Measurements from ENCODE around the gene RIPK4. TPM values are rescaled to one million over a fixed set of nuclear protein-coding genes. Genes with fewer than 3 reads are reported as not detected.

RIPK4 gene
- 0.20 and 0.31 TPM in 2 replicates for total RNA-seq (2014; rRNA removed; shearing (Covaris generic))
- 1.4 and 1.8 TPM in 2 replicates for polyA plus RNA-seq (2015; cell fraction: cytosol; rRNA removed)
- 2.2 and 2.9 TPM in 2 replicates for polyA plus RNA-seq (2015; cell fraction: nucleus; rRNA removed)

DNA sequence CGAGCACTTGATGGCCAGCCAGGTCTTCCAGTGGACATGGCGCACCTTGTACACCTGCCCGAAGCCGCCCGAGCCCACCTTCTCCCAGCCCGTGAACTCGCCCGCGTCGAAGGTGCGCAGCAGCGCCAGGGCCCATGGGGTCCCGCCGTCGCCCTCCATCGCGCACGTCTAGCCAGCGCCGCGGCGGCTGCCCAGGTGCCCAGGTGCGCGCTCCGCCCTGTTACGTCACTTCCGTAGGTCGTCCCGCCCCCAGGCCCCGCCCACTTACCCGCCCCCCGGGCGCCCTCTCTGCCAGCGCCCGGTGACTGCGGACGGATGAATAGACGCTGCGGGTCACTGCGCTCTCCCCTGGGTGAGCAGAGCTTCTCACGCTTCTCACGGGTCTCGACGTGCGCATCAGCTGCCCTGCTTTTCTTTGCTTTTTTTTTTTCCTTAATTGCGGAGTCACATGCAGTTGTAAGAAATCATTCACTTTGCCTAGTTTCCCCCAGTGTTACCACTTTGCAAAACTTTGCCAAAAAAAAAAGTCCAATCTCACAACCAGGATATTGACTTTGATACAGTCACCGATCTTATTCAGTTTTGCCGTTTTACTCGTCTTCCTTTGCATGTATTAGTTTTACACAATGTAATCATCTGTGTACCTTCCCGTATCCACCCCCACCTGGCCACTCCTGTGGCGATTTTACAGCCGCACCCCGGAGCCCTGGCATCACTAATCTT, at the start of gene RIPK4:
Gene RIPK4, minus strand, starts transcription at position 170 of the 723 bp plus-strand sequence. Its CDS starts 11 bp downstream, at position 159.
- no peak for DNase-seq (ENCODE audit: low read depth)

DNA sequence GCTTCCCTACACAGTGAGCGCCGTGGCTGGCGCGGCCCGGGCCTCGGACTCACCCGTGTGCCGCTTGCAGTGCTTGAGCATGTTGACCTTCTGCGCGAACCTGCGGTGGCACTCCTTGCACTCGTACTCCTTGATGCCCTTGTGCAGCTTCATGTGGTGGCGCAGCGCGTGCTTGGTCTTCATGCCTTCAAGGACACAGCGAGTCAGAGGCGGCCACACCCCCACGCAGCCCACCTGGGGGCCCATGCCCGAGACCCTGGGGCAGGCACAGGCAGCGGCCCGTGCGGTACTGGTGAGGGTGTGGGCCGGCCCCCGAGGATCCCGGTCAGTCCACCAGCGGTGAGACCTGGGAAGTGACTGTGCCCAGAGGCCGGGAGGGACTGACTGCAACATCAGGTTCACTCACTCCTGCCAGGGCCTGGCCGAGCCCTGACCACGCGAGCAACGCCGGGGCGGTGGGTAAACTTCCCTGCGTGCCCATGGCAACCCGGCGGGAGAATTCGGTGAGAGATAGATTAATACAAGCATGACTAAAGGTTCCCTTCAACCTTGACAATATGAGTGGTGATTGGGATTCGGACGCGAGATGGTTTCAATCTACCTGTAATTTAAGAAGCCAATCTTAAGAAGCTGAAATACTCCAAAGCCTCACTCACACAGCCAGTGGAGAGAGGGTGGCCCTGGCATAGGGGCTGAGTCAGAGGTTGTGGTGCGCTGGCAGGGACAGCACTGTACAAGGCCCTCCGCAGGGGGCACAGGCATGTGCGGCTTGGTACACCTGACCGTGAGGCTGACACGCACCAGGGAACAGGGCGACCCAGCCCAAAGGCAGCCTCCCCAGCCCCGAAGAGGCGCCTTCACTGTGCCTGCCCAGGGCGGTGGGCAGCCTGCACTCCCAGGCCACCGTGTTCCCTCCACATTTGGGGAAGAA, 49.1 kb upstream of the RIPK4 start:
- no peak for DNase-seq (ENCODE audit: low read depth)

DNA sequence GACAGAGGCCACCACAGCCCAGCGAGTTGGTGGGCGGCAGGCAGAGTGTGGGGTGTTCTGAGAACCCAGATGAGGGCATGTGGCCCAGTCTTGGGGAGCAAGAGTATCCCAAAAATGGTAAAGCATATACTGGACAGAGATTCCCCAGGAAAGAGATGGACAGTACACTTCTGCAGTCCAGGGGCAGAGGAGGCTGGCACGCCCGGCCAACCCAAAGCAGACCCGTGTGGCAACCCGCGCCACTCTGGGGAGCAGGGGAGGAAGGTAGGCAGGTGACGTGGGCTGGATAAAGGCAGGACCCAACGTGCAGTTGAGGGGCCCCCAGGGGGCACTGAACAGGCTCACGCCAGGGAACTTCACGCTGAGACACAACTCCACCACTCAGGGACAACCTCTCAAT, 46.4 kb upstream of the RIPK4 start:
- DNase-seq (ENCODE audit: low read depth), result no peak

DNA sequence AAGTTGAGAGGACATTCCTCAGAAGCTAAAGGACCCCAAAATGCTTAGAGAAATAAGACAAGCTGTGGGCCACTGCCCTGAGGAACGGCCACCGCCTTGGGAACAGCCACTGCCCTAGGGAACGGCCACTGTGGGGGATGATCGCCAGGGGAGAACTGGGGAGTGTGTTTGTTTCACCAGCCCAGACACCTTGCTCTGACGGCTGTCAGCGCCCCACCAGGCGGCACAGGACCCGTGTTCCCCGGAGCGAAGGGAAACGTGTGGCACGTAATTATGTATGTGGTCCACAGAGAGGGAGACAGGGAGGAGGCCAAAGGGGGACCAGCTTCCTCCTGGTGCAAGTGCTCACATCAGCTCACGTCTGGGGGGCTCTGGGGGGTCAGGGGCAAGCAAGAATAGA, 45.8 kb upstream of the RIPK4 start:
- DNase-seq (ENCODE audit: low read depth), result no peak

DNA sequence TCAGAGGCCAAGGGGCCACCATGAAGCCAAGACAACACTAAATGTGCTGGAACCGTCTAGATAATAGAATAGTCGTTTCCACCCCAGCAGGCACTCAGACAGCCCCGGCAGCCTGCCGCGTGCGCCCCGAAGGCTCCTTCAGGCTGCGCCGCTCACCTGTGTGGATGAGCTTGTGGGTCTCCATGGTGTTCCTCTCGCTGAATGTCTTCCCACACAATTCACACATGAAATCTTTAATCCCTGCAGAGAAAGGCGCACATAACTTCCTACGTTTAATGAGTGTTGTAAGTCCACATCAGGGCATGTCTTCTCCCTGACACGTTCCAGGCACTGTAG, 43.7 kb upstream of the RIPK4 start:
- DNase-seq (ENCODE audit: low read depth), result no peak

DNA sequence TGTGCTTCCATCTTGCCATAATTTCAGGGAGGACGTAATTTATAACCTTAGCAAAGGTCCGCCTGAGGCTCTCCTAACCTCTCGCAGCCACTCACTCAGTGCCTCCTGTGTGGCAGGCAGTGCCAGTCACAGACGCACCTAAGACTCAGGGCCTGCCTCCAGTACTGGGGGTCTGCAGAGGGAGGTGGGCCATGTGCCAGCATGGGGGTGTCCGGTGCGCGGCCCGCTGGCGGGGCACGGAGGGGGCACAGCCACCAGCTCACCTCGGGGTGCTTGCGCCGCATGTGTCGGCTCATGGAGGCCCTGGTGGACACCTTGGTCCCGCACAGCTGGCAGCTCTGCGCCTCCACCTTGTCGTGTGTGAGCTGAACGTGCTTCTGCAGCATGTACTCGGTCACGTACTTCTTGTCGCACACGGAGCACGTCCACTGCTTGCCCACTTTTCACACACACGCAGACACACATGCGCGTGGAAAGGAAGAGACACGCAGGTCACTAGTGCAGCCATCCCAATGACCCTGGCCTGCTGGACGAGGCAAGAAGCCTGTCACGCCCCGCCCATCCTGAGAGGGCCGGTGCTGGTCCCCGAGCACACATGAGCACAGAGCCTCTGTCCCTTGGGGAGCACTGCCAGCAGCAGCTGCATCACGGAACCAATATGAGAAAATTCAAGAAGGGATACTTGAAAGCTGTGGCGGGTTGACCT, 43.2 kb upstream of the RIPK4 start:
- DNase-seq (ENCODE audit: low read depth), result no peak

- no peak for DNase-seq (ENCODE audit: low read depth)
These were observed 42.0 kb upstream of the RIPK4 start for GRCh38 chr21:41808846-41809245.

DNA sequence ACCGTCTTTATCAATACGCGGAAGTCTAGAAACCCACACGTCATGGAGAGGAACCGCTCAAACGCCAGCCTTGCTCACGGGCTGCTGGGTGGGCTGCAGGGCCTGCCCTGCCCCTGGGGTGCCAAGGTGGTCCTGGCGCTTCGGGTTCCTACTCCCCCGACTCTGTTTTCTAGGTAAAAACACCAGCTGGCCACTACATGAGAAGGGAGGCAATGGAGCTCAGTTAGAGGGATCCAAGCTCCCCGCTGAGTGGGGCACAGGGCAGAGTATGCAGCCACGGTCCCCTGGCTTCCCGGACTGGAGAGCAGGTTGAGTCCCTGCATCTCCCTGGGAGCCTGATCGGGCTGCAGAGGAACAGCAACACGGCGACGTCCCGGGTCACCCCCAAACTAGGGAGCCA, 41.2 kb upstream of the RIPK4 start:
- DNase-seq (ENCODE audit: low read depth), result no peak

- no peak for DNase-seq (ENCODE audit: low read depth)
These were observed 39.9 kb upstream of the RIPK4 start for GRCh38 chr21:41806773-41807172.

GRCh38 chr21:41805643-41806042, 38.8 kb upstream of the RIPK4 start:
- no peak for DNase-seq (ENCODE audit: low read depth)

DNA sequence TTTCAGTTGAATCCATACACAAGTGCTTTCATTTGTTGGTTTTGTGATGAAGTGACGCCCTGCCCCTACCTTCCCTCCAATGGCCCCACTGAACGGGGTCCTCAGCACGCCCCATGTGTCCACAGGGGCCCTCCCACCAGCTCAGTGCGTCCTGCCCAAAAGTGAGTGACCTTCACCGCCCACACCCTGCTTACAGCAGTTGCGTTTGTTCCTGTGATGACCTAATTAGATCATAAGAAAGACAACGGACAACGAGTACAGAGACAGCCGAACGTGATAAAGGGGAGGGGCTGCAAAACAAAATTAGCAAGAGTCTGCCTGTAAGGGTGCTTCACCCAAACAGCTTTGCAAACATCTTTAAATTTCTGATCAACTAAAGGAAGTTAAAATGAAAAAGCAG, 38.2 kb upstream of the RIPK4 start:
- no peak for DNase-seq (ENCODE audit: low read depth)

DNA sequence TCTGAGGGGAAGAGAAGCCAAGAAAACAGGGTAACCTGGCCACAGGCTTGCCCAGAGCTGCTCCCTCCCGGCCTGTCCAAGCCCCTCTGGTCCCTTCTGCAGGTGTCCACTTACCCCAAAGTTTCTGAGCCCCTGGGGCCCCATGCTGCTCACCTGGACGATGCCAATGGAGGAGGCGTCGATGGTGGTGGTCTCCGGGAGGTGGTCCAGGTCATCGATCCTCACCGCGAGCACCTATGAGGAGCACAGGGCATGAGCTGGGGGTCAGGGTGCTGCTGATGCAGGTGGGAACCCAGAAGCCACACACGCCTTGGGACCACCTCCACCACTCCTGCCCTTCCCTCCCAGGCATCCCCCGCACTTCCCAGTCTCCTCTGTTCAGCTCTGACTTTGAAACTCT, 37.5 kb upstream of the RIPK4 start:
- no peak for DNase-seq (ENCODE audit: low read depth)

DNA sequence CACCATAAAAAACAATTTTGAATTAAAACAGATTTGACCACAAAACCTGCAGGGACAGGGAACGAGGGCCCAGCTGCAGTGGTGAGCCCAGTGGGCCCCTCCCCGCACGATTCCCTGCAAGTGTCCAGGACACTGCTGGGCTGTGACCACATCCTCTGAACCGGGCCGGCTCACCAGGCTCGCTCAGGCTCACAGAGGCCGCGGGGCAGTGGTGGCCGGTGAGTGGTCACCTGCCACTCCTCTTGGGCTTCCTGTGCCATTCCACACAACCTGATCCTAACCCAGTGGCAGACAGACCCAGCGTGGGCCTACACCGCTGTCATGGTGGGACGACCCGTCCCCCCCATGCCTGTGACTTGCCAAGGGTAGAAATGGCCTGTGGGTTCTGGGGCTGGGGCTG, 36.5 kb upstream of the RIPK4 start:
- no peak for DNase-seq (ENCODE audit: low read depth)

DNA sequence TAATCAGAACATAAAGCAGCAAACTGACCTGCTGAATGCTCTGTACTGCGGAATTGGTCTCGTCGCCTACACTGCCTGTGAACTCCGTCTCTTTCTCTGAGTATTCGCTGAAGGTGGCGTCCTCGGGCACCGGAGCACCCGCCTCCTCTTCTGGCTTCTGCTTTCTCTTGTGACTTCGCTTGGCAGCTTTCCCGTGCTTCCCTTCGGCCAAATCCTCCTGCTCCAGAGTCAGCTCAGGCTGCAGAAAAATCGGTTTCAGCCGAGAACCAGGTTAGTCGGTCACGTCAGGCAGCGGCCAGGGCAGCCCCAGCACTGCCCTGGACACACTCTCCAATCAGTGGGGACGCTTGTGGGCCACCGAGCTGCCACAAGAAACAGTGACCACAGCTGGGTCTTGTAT, 35.8 kb upstream of the RIPK4 start:
- no peak for DNase-seq (ENCODE audit: low read depth)

GRCh38 chr21:41802198-41802584, 35.3 kb upstream of the RIPK4 start:
- no peak for DNase-seq (ENCODE audit: low read depth)

- no peak for DNase-seq (ENCODE audit: low read depth)
These were observed 34.7 kb upstream of the RIPK4 start for GRCh38 chr21:41801321-41802197.

- DNase-seq (ENCODE audit: low read depth), result no peak
These were observed 33.8 kb upstream of the RIPK4 start for GRCh38 chr21:41800425-41801320.

GRCh38 chr21:41799763-41800162, 32.9 kb upstream of the RIPK4 start:
- no peak for DNase-seq (ENCODE audit: low read depth)

GRCh38 chr21:41798326-41798725, 31.5 kb upstream of the RIPK4 start:
- no peak for DNase-seq (ENCODE audit: low read depth)

Measured in HT1080 (cell line).